Cardiac muscle cell (in vitro differentiated cells and primary cell): ENCODE data around the gene TMEM138. TPM values are rescaled to one million over a fixed set of nuclear protein-coding genes. Genes with fewer than 3 reads are reported as not detected.

Experiments
- DNase-seq, 2 donors: peaks; one replicate each; pipeline versions ENCODE4 v3.0.0 to v3.0.0-alpha.2; 2010 to 2017; ENCODE audit warnings: low read depth in 1 of 2, low spot score in 1 of 2
- H3K27ac ChIP-seq: fragments of 200-600 bp; sonication (generic); 2 replicates; pipeline ENCODE4 v1.5.1; 2016
- H3K27me3 ChIP-seq: fragments of 200-600 bp; sonication (generic); 2 replicates; pipeline ENCODE4 v1.6.0; 2016; ENCODE audit warnings: control low read depth
- H3K36me3 ChIP-seq: fragments of 200-600 bp; sonication (generic); 2 replicates; pipeline ENCODE4 v1.5.1; 2016; ENCODE audit warnings: control low read depth
- H3K4me1 ChIP-seq: fragments of 200-600 bp; sonication (generic); 2 replicates; pipeline ENCODE4 v1.8.1; 2017; ENCODE audit warnings: low read depth, mild to moderate bottlenecking, mixed run types
- H3K4me3 ChIP-seq: fragments of 200-600 bp; sonication (generic); 2 replicates; pipeline ENCODE4 v1.5.1; 2016; ENCODE audit warnings: mild to moderate bottlenecking
- H3K9me3 ChIP-seq: fragments of 200-600 bp; sonication (generic); 2 replicates; pipeline ENCODE4 v1.5.1; 2017; ENCODE audit warnings: low read depth, mild to moderate bottlenecking, control low read depth
- CTCF ChIP-seq: IDR thresholded peaks from 2 replicates; pipeline ENCODE4 v1.5.1; 2012; ENCODE audit warnings: low read depth, mild to moderate bottlenecking, low read length
- polyA plus RNA-seq: library from polyadenylated mRNA; unstranded; fragments of >200 nt; fragmentation: Nextera tagmentation; extraction: Ambion mirVana; gene quantifications from 2 replicates; pipeline ENCODE4 v1.2.1, GENCODE V29; 2016
- total RNA-seq: library from RNA; depleted of rRNA; stranded (reverse); fragments of >200 nt; gene quantifications from 2 replicates; pipeline ENCODE4 v1.2.3, GENCODE V29; 2016

TMEM138 gene
- total and polyA plus RNA-seq, 2 experiments from 2014 or later: 25.0 to 25.2 TPM

DNA sequence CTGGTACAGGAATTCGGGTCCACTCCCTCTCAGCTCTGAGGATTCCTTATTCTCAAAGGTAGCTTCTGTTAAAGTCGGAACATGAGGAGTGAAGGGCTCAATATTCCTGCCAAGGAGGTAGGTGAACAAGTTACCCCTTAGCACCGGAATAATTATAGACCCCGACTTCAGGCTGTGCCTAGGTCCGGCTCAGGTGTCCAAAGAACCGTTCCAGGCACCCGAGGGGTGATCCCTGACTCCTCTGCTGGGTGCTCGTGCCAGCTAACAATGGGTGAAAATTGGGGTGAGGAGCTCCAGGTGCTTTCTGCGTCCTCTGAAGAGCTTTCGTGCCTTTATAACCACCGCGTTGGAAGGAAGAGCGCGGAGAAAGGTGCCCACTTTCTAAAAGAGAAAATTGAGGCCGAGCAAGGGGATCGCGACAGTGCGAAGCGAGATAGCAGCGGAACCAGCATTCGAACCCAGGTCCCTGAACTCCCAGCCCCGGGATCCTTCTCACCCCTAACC, 885 bp upstream of the TMEM138 start:
- TF ChIP-seq CTCF: no peak
- no peaks in the 10 kb centered on the region for H3K27me3 ChIP-seq
- H3K4me1 ChIP-seq: peaks cover 9% of the 10 kb centered on the region
- no peak for DNase-seq
- H3K4me3 ChIP-seq: peak overlapping the region; percentile 60
- peaks cover 19% of the 10 kb centered on the region for H3K36me3 ChIP-seq
- H3K9me3 ChIP-seq: no peaks in the 10 kb centered on the region
- peak overlapping the region; percentile 98 for H3K27ac ChIP-seq

DNA sequence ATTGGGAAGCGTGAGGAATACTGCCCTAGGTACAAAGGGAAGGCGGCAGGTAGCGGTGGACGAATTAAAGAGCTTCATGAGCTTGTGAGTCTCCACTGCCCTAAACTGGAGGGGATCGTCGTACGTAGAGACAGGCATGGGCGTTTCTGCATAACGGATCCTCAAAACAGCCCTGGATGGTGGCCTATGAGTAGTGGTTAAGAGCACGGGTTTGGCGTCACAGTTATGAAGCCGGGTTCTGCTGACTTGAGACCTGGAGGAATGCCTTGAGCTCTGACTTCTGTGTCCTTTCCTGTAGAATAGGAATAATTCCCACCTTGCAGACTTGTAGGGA, 335 bp downstream of the TMEM138 start:
- no peak for TF ChIP-seq CTCF
- peak; percentile 55 to 67 for DNase-seq
- H3K4me3 ChIP-seq: peak overlapping the region; percentile 60
- peak overlapping the region; percentile 98 for H3K27ac ChIP-seq
- H3K36me3 ChIP-seq: peaks cover 30% of the 10 kb centered on the region
- no peaks in the 10 kb centered on the region for H3K9me3 ChIP-seq
- H3K27me3 ChIP-seq: no peaks in the 10 kb centered on the region
- peaks cover 9% of the 10 kb centered on the region for H3K4me1 ChIP-seq

DNA sequence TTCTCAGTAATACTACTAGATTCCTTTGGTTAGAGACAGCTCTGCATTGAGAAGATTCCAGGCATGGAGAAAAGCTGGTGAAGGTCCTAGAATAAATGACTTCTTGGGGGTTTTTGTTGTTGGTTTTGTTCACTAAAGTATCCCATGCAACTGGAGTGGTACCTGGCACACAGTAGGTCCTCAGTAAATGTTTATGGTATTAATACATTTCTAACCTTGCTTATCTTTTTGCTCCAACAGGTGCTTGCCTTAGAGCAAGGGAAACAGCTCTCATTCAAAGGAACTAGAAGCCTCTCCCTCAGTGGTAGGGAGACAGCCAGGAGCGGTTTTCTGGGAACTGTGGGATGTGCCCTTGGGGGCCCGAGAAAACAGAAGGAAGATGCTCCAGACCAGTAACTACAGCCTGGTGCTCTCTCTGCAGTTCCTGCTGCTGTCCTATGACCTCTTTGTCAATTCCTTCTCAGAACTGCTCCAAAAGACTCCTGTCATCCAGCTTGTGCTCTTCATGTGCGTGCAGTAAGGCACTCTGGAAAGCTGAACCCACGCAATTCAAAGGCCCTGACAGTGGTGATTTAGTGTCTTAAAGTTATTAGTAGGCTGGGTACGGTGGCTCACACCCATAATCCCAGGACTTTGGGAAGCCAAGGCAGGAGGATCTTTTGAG, 2.0 kb downstream of the TMEM138 start:
- H3K4me3 ChIP-seq: no peak overlapping the region
- no peak overlapping the region for H3K27ac ChIP-seq
- H3K27me3 ChIP-seq: no peaks in the 10 kb centered on the region
- H3K9me3 ChIP-seq: no peaks in the 10 kb centered on the region
- H3K36me3 ChIP-seq: peaks cover 44% of the 10 kb centered on the region
- DNase-seq: no peak
- no peak for TF ChIP-seq CTCF
- H3K4me1 ChIP-seq: peaks cover 9% of the 10 kb centered on the region

DNA sequence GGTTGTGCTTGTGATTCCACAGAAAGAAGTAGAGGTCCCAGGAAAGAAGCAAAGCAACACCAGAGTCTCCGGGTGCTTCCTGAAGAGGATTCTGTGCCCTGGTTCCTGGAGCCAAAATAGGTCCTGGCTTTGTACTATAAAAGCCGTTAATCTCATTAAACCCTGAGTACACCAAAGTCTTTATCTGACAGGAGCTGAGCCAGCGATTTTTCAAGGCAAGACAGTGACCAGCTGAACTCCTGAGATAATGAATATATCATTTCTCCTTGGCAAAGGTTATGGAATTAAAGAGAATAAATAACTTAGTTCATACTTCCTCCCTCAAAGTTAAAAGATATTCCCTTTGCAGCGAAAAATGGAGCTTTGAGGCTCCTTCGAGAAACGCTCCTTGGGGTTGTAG, 5.2 kb downstream of the TMEM138 start:
- Histone ChIP-seq H3K27ac (no peak overlapping the region), H3K4me1 (no peaks in the 10 kb centered on the region), H3K4me3 (no peak overlapping the region), H3K27me3 (no peaks in the 10 kb centered on the region), H3K9me3 (no peaks in the 10 kb centered on the region), H3K36me3 (peaks cover 52% of the 10 kb centered on the region)
- no peak for DNase-seq
- TF ChIP-seq CTCF: no peak

GRCh38 chr11:61368646-61369045, 6.5 kb downstream of the TMEM138 start:
- no peak overlapping the region for H3K27ac ChIP-seq
- peaks cover 52% of the 10 kb centered on the region for H3K36me3 ChIP-seq
- H3K4me1 ChIP-seq: no peaks in the 10 kb centered on the region
- H3K4me3 ChIP-seq: no peak overlapping the region
- DNase-seq: no peak
- no peaks in the 10 kb centered on the region for H3K27me3 ChIP-seq
- no peaks in the 10 kb centered on the region for H3K9me3 ChIP-seq
- no peak for TF ChIP-seq CTCF
